Breast epithelium (tissue), 4 donors: Measurements from ENCODE around the gene SOX10. TPM values are rescaled to one million over a fixed set of nuclear protein-coding genes. Genes with fewer than 3 reads are reported as not detected.
"Not testable (repeated sequence)": the region's sequence is repeated elsewhere in the genome, so short reads cannot be mapped to it uniquely, and the experiment has no call there.

ENCODE experiments used
- DNase-seq, 2 donors: peaks; one replicate each; pipeline ENCODE4 v3.0.0-alpha.2; 2019; ENCODE audit warnings: low spot score in 2 of 2
- H3K27ac ChIP-seq, 2 donors: fragments of 200-600 bp; sonication (generic) in 1 of 2; one replicate each; pipeline ENCODE4 v1.5.1; 2016 to 2019; ENCODE audit warnings: mild to moderate bottlenecking in 1 of 2
- H3K27me3 ChIP-seq, 2 donors: fragments of 200-600 bp; sonication (generic) in 1 of 2; one replicate each; pipeline versions ENCODE4 v1.5.1 to v1.6.0; 2017 to 2019; ENCODE audit warnings: control low read depth in 1 of 2, mild to moderate bottlenecking in 1 of 2
- H3K36me3 ChIP-seq: fragments of 200-600 bp; one replicate; pipeline ENCODE4 v1.5.1; 2019
- H3K4me1 ChIP-seq, 2 donors: fragments of 200-600 bp; sonication (generic); one replicate each; pipeline ENCODE4 v1.5.1; 2016 to 2019; ENCODE audit warnings: control low read depth in 1 of 2
- H3K4me3 ChIP-seq, 3 donors: fragments of 200-600 bp; sonication (generic); 1 replicate in 2 of 3; 2 replicates in 1 of 3; pipeline ENCODE4 v1.5.1; 2016 to 2019; ENCODE audit warnings: mild to moderate bottlenecking in 3 of 3, moderate library complexity in 2 of 3
- H3K9me3 ChIP-seq, 2 donors: fragments of 200-600 bp; sonication (generic) in 1 of 2; one replicate each; pipeline ENCODE4 v1.5.1; 2016 to 2019; ENCODE audit warnings: control low read depth in 1 of 2
- CTCF ChIP-seq, 3 donors: fragments of 450-650 bp; IDR thresholded peaks; one replicate each; pipeline ENCODE4 v1.5.1; 2016 to 2017; ENCODE audit warnings: antibody characterized with exemption in 3 of 3, mild to moderate bottlenecking in 3 of 3, moderate library complexity in 3 of 3
- POLR2A ChIP-seq: fragments of 450-650 bp; IDR thresholded peaks from one replicate; pipeline ENCODE4 v1.6.1; 2016; ENCODE audit warnings: antibody characterized with exemption, mild to moderate bottlenecking, moderate library complexity
- POLR2AphosphoS5 ChIP-seq, 3 donors: sonication (generic); formaldehyde crosslinking; IDR thresholded peaks; one replicate each; pipeline ENCODE4 v1.6.1; 2017; ENCODE audit warnings: antibody characterized with exemption in 3 of 3
- intact Hi-C: fragments of 100-400 bp; cut with DNase I; formaldehyde crosslinking; loops from one replicate; pipeline ENCODE4 v1.15.1; 2023; ENCODE audit warnings: low total_unique reads
- total RNA-seq, 3 donors: library from RNA; depleted of rRNA; stranded (reverse); fragments of >200 nt; gene quantifications; one replicate each; pipeline ENCODE4 v1.1.0, GENCODE V29; 2016

The SOX10 gene
- total RNA-seq, 3 donors from 2014 or later: 0.16 to 101 (median 24.9) TPM

DNA sequence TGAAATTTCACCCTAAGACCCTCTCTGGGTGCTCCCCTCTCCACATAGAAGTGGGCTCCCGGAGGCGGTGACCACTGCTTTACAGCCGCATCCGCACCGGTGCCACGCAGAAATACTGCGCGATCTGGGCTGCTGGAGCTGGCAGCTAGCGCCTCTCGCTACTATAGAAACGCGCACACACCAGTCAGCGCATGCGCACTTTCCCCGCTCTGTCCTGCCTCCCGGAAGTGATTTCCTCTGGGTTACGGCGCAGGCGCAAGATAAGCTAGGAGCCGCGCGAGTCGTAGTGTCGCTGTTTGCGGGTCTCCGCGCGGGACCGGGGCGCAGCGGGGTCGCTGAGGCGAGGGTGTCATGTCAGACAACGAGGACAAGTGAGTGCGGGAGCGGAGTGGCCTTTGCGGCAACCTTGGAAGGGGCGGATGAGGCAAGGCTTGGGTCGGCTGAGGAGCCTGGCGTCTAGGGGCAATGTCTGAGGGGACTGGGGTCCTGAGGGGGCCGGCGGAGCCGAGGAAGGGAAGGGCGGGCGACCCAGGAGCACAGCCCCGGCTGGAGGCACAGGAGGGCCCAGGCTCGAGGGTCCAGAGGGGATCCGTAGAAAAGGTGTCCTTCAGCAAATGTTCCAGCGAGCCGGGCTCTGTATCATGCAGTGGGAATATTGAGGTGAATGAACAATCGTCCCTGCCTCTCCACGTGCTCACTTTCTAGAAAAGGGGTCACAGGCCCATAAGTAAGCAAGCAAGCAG, 30.7 kb downstream of the SOX10 start, which contains the start of the genes C22orf23 and POLR2F:
Gene C22orf23 (minus strand): TSS at position 165 of the 743 bp plus-strand sequence. CDS start 452 bp downstream, outside the sequence.
Gene POLR2F (plus strand): TSS at position 263 of the 743 bp plus-strand sequence. CDS start 89 bp downstream, at position 352.
- peak; percentile 91 to 96 for DNase-seq
- H3K4me3 ChIP-seq: peak within 1 kb of the TSS; percentile 82 to 99 (median 94)
- H3K36me3 ChIP-seq: peaks cover 7% of the 10 kb centered on the region
- peak; percentile 25 to 81 (median 61) for TF ChIP-seq POLR2AphosphoS5 (IDR thresholded peaks at IDR 0.05)
- TF ChIP-seq POLR2A: peak; percentile 35
- no peak for TF ChIP-seq CTCF (IDR thresholded peaks at IDR 0.05)
- peak within 1 kb of the TSS; percentile 78 to 88 for H3K27ac ChIP-seq
- peaks cover 0 to 5% of the 10 kb centered on the region in 2 donors for H3K4me1 ChIP-seq
- H3K9me3 ChIP-seq: no peaks in the 10 kb centered on the region
- intact Hi-C loops: no loop called here
- no peaks in the 10 kb centered on the region for H3K27me3 ChIP-seq

DNA sequence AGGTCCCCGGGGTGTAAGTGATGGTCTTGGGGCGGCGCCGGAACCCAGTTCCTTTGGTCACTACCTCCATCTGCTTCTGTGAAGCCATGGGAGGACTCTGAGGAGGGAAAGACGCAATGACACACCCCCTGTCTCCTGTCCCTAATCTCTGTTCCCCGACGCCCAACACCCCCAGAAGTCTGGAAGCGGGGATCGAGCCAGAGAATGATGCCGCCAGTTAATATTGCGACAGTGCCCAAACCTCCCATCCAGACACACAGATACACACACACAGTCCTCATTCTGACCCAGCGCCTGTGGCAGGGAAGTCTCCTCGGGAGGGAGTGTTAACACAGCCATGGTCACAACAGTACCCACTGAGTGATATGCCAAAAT, 31.3 kb downstream of the SOX10 start:
- no peak for DNase-seq
- H3K27ac ChIP-seq: peak overlapping the region; percentile 78 to 88

GRCh38 chr22:37952629-37953028, 31.7 kb downstream of the SOX10 start:
- DNase-seq, intact Hi-C loops, H3K4me1 ChIP-seq, H3K36me3 ChIP-seq, H3K9me3 ChIP-seq, H3K27me3 ChIP-seq: not testable (repeated sequence)
- Histone ChIP-seq H3K27ac (peak overlapping the region in 1 of 2 donors; percentile 78), H3K4me3 (peak overlapping the region; percentile 82 to 99 (median 94))

More for the DNA sequence above, 31.3 kb downstream of the SOX10 start:
- Histone ChIP-seq H3K4me3 (peak overlapping the region; percentile 82 to 99 (median 94)), H3K27me3 (no peaks in the 10 kb centered on the region), H3K9me3 (no peaks in the 10 kb centered on the region), H3K4me1 (peaks cover 0 to 5% of the 10 kb centered on the region in 2 donors), H3K36me3 (peaks cover 7% of the 10 kb centered on the region)
- TF ChIP-seq CTCF (IDR thresholded peaks at IDR 0.05): no peak
- TF ChIP-seq POLR2AphosphoS5 (IDR thresholded peaks at IDR 0.05): no peak
- no peak for TF ChIP-seq POLR2A
- intact Hi-C loops: no loop called here

DNA sequence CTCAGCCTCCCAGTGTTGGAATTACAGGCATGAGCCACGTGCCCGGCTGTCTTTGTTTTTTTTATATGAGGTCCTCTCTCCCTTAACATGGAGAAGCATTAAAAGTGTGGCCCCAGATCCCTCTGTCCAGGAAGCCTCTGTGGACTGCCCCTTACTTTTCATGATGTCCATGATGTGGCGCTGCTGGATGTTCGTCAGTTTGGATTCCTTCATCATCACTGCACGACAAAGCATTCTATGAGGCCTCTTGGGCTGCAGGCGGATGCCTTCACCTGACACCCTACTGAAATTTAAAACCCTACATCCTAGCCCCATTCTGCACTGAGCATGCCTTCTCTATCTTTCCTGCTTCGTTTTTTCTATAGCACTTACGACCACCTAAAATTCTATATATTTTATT, 33.0 kb downstream of the SOX10 start:
- no peak for TF ChIP-seq CTCF (IDR thresholded peaks at IDR 0.05)
- TF ChIP-seq POLR2A: no peak
- TF ChIP-seq POLR2AphosphoS5 (IDR thresholded peaks at IDR 0.05): no peak
- no peak for DNase-seq
- Histone ChIP-seq H3K27ac (no peak overlapping the region), H3K4me1 (peaks cover 0 to 5% of the 10 kb centered on the region in 2 donors), H3K4me3 (no peak overlapping the region), H3K36me3 (no peaks in the 10 kb centered on the region), H3K27me3 (no peaks in the 10 kb centered on the region), H3K9me3 (no peaks in the 10 kb centered on the region)
- intact Hi-C loops: no loop called here

GRCh38 chr22:37947142-37947795, 37.1 kb downstream of the SOX10 start:
- H3K4me1 ChIP-seq, intact Hi-C loops, DNase-seq, H3K27ac ChIP-seq, H3K27me3 ChIP-seq, H3K4me3 ChIP-seq, H3K9me3 ChIP-seq, H3K36me3 ChIP-seq: not testable (repeated sequence)

GRCh38 chr22:37944423-37944822, 39.9 kb downstream of the SOX10 start:
- H3K9me3 ChIP-seq, H3K27me3 ChIP-seq, DNase-seq, H3K4me1 ChIP-seq, H3K4me3 ChIP-seq, H3K36me3 ChIP-seq, intact Hi-C loops, H3K27ac ChIP-seq: not testable (repeated sequence)
